ENCODE measurements around the gene ILKAP.
"Not testable (repeated sequence)": the region's sequence is repeated elsewhere in the genome, so short reads cannot be mapped to it uniquely, and the experiment has no call there.

Gene ILKAP

DNA sequence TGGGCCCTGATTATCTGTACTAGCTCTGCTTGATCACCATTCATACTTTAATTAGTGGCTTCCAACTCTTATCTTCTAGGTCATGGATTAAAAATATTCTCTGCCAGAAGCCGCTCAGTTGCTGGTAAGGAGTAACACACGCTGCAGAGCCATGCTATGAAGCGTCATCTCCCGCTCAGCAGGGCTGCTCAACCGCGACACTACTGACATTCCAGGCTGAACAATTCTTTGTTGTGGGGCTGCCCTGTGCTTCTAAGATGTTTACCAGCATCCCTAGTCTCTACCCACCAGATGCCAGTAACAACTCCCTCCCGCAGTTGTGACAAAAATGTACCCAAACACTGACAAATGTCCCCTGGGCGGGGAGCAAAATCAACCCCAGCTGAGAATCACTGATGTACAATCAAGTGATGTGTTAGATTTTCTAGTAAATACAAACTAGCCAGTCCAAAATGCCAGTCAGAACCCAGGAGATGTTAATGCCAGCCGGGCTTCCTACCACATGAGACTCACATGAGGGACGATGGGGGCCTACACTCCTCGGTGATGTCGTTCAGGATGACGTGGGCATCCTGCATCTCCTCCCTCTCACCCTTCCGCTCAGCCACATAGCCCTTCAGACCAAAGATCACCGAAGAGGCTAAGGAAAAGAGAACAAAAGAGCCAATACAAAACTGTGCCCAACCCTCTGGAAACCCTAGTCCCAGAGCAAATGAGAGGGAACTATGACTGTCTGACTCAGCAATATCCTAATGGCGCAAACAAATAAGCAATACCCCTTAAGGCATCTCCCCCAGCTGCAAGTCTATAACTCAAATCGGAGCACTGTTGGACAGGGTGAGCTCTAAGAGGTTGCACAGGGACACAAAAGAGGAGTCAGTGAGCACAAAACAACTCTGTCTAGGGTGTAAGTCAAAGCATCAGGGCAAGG is 15.6 kb downstream of the ILKAP start:
- no peak for DNase-seq

DNA sequence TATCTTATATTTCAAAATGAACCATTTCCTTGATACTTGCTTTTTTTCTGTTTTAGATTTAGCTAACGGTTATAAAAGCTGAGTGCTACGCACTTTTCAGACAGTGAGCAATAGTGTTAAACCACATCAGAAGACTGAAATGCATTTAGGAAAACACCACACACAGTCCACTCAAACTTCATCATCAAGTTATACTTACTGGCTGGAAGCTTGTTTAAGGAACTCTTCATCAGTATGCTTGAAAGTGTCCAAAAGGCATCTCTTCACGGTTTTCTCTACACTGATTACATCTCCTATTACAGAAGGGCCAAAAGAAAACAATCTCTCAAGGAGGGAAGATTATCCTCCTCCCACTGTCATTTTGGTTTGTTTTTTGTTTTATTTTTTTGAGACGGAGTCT is 19.7 kb downstream of the ILKAP start:
- no peak for DNase-seq

DNA sequence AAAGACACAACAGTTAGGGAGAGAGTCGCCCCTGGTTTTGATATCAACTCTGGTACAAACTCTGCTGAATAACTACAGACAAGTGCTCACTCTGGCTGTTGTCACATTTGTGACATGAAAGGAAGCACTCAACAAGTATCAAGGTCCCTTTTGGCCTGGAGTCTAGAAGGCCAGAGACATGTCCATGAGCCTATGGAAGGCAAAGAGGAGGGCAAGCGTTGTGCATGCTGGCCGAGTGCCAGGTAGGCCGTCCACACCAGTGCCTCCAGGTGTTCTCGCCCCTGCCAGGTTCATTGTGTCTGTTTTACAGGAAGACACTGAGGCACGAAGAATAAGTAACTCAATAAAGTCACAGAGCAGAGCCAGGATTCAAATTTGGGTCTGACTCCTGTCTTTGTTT is 21.1 kb downstream of the ILKAP start:
- no peak for DNase-seq

DNA sequence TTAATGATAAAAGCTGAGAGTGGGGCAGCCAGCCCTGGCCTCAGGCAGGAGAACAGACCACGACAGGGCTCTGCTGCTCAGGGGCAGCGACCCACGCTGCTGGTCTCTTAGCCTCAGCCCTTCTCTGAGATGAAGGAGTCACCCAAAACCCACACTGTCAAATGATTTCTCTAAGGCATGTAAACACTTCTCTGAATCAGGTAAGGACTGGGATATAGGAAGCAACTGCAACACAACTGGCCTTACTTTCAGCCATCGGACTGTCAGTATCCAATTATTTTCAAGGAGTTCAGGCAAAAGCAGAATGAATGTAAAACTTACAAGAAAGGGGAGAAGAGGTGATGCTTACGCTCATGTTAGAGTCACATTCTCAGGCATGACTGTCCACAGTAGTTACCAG is 22.9 kb downstream of the ILKAP start:
- no peak for DNase-seq

DNA sequence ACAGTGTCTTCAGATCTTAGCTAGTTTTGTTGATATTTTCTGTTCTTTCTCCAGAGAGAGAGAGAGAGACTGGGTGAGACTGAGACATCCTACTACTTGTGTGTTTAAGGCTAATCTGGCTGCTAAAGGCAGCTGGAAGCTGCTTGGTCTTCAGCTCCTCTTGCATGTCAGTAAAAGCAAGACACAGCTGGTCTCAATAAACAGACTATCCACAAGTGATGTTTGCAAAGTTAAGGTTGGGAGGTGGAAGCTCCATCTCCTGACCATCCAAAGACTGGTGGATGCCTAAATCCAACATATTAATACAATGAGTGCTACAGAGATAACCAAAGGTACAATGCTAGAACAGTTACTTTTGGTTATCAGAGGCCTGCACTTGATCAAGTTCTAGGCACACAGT is 26.9 kb downstream of the ILKAP start:
- no peak for DNase-seq

DNA sequence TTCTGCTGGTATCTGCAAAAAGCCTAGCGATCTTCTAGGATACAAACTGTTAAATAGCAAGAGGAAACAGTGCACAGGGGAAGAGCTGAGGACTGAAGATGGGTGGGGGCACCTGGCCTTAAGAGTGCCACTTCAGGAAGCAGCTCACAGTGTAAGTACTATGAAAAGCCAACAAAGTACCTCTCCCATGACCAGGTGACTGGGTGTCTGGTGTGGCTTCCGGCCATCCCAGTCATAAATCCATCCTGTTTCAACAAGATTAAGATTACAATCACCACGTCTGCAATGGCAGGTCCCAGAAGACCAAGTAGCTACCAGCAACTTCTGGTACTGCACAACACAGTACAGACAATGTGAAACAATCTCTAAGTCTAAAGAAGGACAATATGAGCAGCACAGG is 28.8 kb downstream of the ILKAP start:
- no peak for DNase-seq

DNA sequence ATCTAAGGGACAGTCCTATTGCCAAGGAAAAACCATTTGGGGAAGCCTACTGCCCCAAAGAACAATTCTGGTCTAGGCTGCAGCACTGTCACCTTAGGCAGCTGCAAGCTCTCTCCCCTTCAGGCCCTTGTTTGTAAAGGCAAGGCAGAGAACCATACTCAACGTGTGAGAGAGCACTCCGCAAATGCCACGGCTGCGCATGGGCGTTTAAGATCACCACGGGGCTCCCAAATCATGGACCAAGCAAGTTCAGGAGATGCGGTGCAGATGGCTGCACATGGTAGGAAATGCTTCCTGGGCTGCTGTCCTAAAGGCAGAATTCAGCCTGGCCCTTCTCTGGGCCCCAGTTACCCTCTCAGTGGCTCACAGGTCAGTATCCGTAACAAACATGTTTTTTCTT is 29.2 kb downstream of the ILKAP start:
- no peak for DNase-seq

DNA sequence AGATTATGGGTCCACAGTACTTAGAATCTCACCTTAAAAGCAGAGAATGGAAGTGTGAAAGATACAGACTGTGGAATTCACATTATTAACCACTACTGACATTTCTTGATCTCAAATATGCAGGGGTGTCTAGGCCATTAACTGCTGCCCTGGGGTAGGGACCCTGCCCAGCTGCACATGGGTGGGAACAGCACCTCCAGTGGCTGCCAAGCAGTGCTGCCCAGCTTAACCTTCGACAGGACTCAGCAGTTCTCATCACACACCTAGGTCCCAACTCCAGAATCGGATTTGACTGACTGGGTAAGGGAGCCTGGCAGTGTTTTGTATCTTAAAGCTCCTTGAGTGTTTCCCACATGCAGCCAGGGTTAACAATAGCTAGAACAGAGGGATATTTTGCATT is 29.8 kb downstream of the ILKAP start:
- DNase-seq, result no peak

DNA sequence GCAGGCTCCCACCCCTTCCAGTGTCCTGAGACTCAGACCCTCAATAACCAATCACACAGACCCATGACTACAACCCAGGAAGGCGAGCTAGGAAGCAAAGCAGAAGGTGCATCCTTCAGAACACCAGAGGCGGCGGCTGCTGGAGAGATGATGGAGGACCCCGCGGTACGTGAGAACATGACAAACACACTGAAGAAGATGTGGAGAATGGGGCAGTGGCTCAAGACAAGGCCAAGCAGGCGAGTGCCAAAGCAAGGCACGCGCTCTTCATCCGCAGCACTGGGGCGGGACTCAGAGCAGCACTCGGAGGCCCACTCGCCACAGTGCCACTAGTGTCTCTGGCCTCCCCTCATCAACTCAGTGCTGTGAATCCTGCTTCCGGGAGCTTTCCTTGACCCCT is 31.1 kb downstream of the ILKAP start:
- DNase-seq, result no peak

DNA sequence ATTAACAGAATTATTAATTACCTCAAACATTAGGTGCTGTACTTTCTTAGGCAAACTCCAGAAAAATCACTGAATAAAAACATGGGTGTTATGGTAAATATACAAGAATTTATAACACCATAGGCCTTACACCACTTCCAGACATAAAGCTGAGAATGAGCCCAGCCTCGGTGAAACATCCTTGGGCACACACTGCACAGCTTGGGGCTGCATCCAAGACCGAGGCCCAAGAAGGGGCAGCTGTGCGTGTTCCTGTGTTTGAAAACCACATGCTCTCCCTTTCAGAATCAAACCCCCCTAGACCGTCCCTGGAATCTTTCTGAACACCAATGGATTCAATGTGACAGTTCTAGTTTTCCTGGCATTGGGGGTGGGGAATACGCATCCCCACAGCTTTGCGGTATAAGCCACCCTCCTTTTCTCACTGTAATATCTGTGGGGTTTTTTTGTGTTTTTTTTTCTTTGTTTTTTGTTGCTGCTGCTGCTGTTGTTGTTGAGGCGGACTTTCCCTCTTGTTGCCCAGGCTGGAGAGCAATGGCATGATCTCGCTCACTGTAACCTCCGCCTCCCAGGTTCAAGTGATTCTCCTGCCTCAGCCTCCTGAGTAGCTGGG is 31.8 kb downstream of the ILKAP start:
- no peak for DNase-seq

DNA sequence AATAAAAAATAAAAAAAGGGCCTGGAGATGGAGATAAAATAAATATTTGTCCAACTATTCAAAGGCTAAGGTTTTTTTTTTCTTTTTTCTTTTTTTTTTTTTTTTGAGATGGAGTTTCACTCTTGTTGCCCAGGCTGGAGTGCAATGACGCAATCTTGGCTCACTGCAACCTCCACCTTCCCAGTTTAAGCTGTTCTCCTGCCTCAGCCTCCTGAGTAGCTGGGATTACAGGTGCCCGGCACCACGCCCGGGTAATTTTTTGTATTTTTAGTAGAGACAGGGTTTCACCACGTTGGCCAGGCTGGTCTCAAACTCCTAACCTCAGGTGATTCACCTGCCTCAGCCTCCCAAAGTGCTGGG is 32.4 kb downstream of the ILKAP start:
- DNase-seq, result not testable (repeated sequence)

DNA sequence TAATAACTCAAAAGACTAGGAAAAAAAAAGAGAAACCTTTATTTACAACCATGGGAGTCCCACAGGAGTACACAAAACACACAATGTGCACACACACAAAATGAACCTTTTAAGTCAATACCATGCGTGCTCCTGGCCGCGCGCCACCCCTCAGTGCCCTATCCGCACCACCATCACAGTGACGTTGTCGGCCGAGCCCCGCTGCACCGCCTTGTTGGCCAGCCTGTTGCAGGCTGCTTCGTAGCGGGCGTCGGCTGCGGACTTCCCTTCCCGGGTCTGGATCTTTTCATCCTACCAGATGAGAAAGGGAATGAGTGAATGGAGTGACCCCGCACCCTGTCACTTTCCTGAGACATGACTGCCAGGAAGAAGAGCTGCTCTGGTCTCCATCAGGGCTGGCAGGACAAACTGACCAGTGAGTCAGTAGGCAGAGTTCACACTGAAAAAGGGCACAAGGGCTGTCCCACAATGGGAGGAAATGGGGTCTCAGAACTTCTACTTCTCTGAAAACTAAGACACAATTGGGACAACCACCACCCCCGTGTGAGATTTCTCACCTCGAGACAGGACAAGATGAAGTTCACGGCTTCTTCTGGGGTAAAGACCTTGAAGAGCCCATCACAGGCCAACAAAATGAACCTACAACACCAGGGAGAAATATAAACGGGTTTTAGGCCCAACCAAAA is 33.0 kb downstream of the ILKAP start:
- no peak for DNase-seq

DNA sequence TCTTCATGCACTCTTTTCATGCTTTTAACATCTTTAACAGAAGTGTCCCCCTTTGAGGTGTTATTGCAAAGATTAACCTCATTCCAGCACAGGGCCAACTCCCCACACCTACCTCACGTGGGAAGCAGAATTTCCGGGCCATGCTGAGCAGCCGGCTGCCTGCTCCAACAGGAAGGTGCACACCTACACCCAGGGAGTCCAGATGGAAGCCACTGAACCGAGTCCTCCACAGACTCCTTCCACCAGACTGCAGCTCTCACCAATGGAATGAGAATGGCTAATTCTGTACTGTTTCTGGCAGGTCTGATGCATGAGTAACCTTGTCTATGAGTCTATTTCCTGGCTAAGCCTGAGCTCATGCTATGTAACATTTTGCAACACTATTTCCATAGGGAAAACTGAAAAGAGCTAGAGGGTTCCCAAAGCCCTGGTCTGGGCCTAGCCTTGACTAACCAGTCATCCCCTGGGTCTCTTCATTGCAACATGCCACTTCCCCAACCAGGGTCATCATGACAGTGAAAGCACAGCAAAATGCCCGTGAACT is 33.7 kb downstream of the ILKAP start:
- DNase-seq, result no peak

DNA sequence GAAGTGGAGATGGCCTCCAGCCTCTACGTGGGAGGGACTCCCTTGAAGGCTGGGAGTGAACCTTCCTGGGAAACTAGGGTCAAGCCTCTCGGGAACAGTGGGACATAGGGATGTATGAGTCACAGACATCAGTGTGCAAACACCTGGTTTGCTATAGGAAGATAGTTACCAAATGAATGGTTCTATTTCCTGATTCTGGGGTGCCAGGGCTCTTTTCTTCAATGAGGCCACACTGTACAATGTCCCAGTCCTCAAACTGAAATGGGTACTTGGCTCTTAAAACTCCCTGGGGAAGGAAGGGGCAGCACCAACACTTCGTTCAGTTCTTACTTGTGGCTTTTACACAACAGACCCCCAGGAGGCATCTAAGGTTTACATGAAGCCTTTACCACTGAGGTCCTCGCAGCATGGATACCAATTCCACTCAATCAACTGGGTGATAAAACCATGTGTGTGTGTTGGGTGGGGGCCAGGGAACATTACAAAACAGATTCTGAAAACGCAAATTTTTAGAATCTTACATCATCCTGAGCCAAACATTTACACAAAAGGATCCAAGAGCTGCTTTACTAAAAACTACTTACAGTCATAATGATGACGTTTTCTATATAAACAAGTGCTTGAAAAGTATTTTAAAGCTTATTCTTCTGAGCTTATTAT is 34.3 kb downstream of the ILKAP start:
- no peak for DNase-seq

DNA sequence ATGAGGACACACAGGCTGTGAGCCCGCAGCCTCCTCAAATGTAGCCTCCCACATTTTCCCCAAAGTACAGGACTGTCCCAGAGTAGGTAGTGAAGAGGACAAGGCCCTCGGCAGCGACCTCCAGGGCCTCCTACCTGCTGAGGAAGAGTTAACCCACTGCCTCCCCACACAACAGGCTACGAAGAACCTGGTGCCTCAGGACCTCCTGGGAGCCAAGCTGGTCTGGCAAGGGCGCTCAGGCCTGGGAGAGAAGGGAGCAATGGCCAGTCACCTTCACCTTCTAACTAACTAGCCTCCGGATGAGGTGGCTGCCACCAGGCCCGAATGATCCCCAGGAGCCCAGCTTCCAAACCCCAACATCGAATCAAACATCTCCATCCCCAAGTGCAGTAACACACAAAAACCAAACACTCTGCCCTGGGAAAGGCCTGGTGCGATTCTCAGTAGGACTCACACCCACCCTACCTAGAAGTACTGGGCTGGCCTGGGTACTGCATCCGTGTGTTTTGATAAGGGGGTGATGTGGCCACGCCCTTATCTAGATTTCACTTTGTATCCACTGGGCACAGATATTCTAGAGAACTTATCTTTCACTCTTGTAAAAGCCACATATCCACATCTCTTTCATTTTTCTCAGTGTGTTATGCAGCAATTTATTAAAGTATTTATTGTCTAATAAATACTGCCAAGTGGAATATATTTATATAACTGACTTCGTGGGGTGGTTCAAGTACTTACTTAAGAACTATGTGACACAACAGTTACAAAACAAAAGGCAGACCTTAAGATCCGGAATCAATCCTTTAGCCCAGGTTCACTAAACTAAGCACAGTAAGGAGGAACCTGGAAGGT is 35.1 kb downstream of the ILKAP start:
- no peak for DNase-seq

DNA sequence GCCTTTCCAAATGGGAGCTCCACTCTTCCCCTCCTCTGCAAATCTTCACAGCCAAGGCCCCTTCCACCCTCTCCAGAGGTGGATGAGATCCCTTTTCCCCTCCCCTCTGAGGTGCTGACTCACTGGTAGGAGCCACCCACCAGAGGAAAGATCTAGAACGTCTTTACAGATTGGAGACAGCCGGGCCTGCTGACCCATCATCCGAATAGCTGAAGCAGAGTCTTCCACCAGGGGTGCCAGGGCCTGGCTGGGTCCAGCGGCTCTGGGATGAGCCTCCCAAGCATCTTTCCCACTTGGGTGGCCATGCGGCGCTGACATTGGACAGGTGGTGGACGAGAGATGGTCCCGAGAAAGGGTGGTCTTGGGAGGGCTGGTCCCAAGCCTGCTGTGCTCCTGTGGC is 35.7 kb downstream of the ILKAP start:
- DNase-seq, result no peak

DNA sequence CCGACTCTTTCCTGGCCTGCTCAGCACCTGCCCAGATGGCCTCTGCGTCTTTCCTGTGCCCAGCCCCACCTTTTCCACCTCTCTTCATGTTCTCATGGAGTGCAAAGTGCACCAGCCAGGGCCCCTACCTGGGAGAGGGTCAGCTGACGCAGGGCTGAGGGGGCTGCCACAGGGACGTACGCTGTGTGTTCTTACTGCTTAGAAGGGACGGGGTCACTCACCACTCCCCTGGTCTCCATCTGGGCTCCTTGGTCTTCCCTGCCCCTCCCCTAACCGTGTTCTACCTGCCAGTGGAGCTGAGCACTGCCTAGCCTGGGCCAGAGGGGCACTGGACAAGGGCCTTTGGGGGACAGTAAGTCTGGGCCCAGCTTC is 36.2 kb downstream of the ILKAP start:
- no peak for DNase-seq

DNA sequence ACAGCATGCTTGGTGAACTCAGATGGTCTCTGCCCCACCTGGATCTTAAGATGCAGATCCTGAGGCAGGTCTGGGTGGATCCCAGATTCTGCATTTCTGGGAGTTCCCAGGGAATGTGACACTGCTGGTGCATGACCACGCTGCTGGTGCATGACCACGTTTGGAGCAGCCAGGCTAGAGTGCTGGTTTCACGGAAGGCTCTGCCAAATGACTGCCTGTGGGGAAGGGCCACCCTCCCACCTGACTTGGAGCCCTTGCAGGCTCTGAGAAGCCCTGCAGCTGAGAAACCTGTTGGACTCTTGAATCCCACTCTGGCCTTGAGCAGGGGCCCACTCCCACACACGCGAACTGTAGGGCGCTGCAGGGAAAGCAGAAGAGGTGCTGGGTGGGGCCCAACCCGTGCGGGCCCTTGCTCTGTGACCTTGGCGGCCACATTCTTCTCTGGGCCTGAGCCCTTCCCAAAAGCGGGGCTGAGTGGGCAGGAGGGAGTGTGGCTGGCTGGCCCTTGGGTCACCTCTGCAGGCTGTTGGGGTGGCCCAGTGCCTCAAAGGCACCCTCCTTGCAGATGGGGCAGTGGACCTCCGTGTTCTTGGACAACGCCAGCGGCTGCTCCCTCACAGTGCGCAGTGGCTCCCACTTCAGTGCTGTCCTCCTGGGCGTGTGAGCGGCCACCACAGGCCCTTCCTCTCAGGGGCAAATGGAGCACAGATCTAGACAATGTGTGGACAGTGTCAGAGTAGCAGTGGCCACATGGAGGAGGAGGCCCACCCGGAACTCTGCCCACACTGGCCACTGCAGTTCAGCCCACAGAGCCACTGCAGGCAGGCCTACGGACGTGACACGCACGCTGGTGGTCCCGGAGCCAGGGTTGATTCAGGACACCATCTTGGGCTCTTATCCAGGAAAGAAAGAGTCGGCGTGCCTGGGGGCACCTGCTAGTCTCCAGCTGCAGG is 36.8 kb downstream of the ILKAP start:
- DNase-seq, result no peak

DNA sequence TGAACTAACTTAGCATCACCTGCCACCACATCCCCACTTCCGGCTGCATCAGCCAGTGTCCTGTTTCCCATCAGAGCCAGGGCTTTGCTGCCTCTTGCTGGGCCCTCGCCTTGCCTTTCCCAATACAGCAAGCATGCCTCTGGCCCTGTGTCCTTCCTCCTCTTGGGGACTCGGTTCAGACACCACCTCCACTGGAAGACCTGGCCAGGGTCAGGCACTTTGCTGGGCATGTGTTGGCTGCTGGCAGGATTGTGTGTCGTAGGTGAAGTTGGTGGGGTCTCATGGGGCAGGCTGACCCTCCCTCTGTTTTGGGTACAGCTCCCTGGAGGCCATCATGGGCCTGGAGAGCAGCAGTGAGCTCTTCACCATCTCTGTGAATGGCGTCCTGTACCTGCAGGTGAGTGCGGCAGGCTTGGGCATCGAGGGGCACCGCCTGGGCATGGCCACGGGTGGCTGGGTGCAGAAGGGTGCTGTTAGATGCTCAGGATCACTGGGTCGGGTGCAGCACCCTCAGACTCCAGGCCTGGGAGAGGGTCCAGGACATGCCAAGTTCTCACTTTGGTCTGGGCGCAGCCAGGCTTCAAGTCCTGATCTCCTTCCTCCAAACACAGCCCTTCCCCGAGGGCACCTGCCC is 38.1 kb downstream of the ILKAP start:
- DNase-seq, result no peak

DNA sequence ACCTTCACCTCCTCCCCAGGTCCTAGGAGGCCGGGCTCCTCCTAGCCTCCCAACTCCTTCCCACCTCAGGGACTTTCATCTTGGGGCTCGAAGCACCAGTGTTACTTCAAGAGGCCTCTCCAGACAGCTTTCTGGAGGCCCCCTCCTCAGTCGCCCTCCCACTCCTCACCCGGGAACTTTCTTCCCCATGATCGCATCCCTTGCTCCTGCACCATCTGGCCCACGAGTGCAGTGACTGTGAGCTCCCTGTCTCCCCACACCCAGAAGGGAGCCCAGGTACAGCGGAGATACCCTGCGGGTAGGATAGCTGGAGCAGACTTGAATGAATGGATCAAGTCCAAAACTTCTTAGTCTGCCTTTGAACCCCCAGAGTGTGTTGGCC is 38.6 kb downstream of the ILKAP start:
- no peak for DNase-seq

Measured in activated T-cell treated with anti-CD3 and anti-CD28 coated beads, Interleukin-2, amount 50 U/mL, for 48 hours (primary cell).